ENCODE measurements around the gene GUCY1A2.
"Not testable (repeated sequence)": the region's sequence is repeated elsewhere in the genome, so short reads cannot be mapped to it uniquely, and the experiment has no call there.

GUCY1A2 gene

DNA sequence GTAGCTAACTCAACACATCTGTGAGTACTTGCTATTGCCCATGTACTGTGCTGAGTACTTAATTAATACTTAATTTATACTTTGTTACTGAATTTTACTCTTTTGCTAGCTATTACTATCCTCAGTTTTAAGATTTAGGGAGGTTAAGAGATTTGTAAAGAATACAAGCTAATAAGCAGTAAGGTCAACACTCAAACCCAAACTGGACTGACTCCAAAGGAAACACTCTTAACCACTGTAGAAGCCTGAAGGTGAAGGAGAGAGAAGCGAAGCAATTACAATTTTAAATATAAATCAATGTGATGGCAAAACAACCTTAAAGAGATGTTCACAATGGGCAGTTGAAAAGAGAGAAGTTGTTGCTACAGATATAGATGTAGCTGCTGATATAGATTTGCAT is 204.5 kb downstream of the GUCY1A2 start:
- DNase-seq (ENCODE audit: extremely low spot score), result no peak
- CTCF ChIA-PET, result no interaction called here
- TF ChIP-seq CTCF (IDR thresholded peaks at IDR 0.05; ENCODE audit: control extremely low read depth, extremely low read depth, low read depth, missing control alignments), result no peak
- POLR2A ChIA-PET, result no interaction called here

DNA sequence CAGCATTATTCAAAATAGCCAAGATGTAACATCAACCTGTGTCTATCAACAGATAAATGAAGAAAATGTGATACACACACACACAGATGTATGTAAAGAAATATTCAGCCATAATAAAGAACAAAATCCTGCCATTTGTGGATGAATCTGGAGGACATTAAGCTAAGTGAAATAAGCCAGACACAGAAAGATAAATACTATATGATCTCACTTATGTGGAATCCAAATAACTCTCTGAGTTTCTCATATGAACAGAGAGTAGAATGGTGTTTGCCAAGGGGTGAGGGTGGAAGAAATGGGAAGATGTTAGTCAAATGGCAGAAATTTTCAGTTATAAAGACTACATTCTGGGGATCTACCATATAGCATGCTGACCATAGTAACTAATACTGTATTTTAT is 224.2 kb downstream of the GUCY1A2 start:
- ChIA-PET POLR2A (no interaction called here), CTCF (interaction anchor here (1.1 to 2.5 kb wide), 2 partner anchors 9 to 15 kb away, joined by 3 to 9 read pairs; no protein-coding TSS in a partner anchor)
- DNase-seq (ENCODE audit: extremely low spot score), result no peak
- no peak for TF ChIP-seq CTCF (IDR thresholded peaks at IDR 0.05; ENCODE audit: control extremely low read depth, extremely low read depth, low read depth, missing control alignments)

- POLR2A ChIA-PET, result no interaction called here
- CTCF ChIA-PET, result no interaction called here
- no peak for TF ChIP-seq CTCF (IDR thresholded peaks at IDR 0.05; ENCODE audit: control extremely low read depth, extremely low read depth, low read depth, missing control alignments)
- DNase-seq (ENCODE audit: extremely low spot score), result no peak
These were observed 228.9 kb downstream of the GUCY1A2 start for GRCh38 chr11:106789406-106789805.

DNA sequence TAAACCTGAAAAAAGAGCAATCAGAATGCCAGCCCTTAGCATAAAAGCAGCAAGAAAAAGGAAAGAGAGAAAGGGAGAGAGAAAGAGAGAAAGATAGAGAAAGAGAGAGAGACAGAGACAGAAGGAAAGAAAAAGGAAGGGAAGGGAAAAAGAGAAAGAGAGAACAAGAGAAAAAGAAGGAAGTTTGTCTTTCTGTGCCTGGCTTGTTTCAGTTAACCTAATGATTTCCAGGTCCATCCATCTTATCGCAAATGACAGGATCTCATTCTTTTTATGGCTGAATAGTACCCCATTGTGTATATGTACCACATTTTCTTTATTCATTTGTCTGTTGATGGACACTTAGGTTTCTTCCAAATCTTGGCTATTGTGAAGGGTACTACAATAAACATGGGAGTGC is 230.8 kb downstream of the GUCY1A2 start:
- no peak for DNase-seq (ENCODE audit: extremely low spot score)
- TF ChIP-seq CTCF (IDR thresholded peaks at IDR 0.05; ENCODE audit: control extremely low read depth, extremely low read depth, low read depth, missing control alignments), result no peak
- ChIA-PET POLR2A (no interaction called here), CTCF (no interaction called here)

DNA sequence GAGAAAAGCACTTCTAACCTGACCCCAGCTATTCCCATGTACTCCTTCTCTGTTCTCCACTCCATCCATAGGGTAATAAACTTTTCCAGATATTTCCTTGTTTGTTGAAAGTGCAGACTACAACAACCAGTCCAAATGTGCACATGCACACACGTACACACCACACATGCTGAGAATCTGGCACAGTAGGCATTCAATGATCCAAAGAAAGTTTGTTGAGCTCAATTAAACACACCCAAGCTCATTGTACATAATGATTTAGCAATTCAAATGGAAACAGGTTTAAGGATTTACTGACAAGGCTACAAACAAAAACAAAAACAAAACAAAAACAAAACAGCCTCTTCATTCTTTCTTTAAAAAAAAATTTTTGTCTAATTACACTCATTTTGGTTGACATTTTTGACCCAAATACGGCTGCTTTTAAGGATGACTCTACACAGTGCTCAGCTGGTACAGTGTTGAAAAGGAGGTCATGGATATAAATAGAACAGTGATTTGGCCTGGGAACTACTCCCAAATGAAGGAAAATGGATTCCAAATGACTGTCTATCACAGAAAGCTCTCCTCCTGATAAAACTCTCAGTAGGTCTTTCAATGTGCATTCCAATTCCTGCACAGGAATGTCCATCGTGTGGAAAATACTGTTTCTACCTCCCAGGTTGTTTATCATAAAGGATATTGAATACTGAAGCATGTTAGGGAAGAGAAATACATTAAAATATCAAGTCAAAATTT is 232.2 kb downstream of the GUCY1A2 start:
- no peak for TF ChIP-seq CTCF (IDR thresholded peaks at IDR 0.05; ENCODE audit: control extremely low read depth, extremely low read depth, low read depth, missing control alignments)
- CTCF ChIA-PET, result interaction anchor here (1.7 to 2.2 kb wide), 2 partner anchors 9 to 38 kb away, joined by 4 to 9 read pairs; no protein-coding TSS in a partner anchor
- POLR2A ChIA-PET, result no interaction called here
- no peak for DNase-seq (ENCODE audit: extremely low spot score)

GRCh38 chr11:106777302-106777701 is 241.0 kb downstream of the GUCY1A2 start:
- DNase-seq (ENCODE audit: extremely low spot score); POLR2A ChIA-PET; CTCF ChIA-PET: not testable (repeated sequence)

DNA sequence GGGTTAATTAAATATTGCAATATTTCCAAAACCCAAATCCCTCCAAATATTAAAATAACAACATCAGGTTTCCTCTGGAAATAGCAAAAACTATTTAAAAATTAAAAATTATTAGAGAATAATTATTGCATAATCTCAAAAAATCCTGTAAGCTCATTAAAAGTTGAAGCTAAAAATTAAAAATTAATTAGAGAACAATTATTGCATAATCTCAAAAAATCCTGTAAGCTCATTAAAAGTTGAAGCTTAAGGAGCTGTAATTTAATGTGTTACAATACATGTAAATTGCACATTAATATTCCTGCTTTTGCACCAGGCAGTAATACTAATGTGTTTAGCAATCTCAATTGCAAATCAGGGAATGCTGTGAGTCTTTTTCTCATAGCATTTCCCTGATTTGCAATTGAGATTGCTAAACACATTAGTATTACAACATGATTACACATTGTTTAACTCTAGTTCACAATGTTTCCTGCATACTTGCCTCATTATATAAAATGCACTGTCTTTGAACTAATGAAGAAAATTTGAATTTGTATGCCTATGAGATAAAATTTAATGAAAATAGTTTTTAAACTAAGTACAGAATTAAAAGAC is 247.7 kb downstream of the GUCY1A2 start:
- TF ChIP-seq CTCF (IDR thresholded peaks at IDR 0.05; ENCODE audit: control extremely low read depth, extremely low read depth, low read depth, missing control alignments), result no peak
- ChIA-PET CTCF (no interaction called here), POLR2A (no interaction called here)
- no peak for DNase-seq (ENCODE audit: extremely low spot score)

Data from GM10248 (cell line).